Suprapubic skin (tissue), 4 donors: ENCODE measurements around the gene KNTC1. TPM values are rescaled to one million over a fixed set of nuclear protein-coding genes. Genes with fewer than 3 reads are reported as not detected.

ENCODE experiments used
- DNase-seq, 2 donors: peaks; one replicate each; pipeline ENCODE4 v3.0.0-alpha.2; 2019; ENCODE audit warnings: low spot score in 2 of 2
- H3K27ac ChIP-seq: fragments of 200-600 bp; sonication (generic); one replicate; pipeline ENCODE4 v1.5.1; 2019
- H3K27me3 ChIP-seq: fragments of 200-600 bp; sonication (generic); one replicate; pipeline ENCODE4 v1.5.1; 2019
- H3K36me3 ChIP-seq: fragments of 200-600 bp; sonication (generic); one replicate; pipeline ENCODE4 v1.5.1; 2019
- H3K4me1 ChIP-seq: fragments of 200-600 bp; sonication (generic); one replicate; pipeline ENCODE4 v1.5.1; 2019
- H3K4me3 ChIP-seq: fragments of 200-600 bp; sonication (generic); one replicate; pipeline ENCODE4 v1.5.1; 2019; ENCODE audit warnings: mild to moderate bottlenecking
- H3K9me3 ChIP-seq: fragments of 200-600 bp; sonication (generic); one replicate; pipeline ENCODE4 v1.5.1; 2019
- EP300 ChIP-seq: sonication (generic); formaldehyde crosslinking; IDR thresholded peaks from one replicate; pipeline ENCODE4 v1.6.1; 2017; ENCODE audit warnings: antibody characterized with exemption
- POLR2A ChIP-seq, 2 donors: fragments of 450-650 bp; IDR thresholded peaks; one replicate each; pipeline ENCODE4 v1.6.1; 2017; ENCODE audit warnings: antibody characterized with exemption in 2 of 2, mild to moderate bottlenecking in 2 of 2, moderate library complexity in 2 of 2
- POLR2AphosphoS5 ChIP-seq, 3 donors: sonication (generic); formaldehyde crosslinking; IDR thresholded peaks; one replicate each; pipeline ENCODE4 v1.6.1; 2017; ENCODE audit warnings: antibody characterized with exemption in 3 of 3
- WGBS: methylation state at CpG from one replicate; pipeline ENCODE4 v1.1.5; 2018; 5-methylcytosine and 5-hydroxymethylcytosine counted together
- total RNA-seq, 4 donors: library from RNA; depleted of rRNA; stranded (reverse); fragments of >200 nt; gene quantifications; one replicate each; pipeline ENCODE4 v1.1.0, GENCODE V29; 2016
- TF ChIP-seq, protein P1 (sequence below), 2 donors: fragments of 200-600 bp in 1 of 2; fragments of 450-650 bp in 1 of 2; sonication (generic) in 1 of 2; IDR thresholded peaks; one replicate each; pipeline ENCODE4 v1.5.1; 2016 to 2019; ENCODE audit warnings: antibody characterized with exemption in 2 of 2, mild to moderate bottlenecking in 1 of 2, moderate library complexity in 1 of 2

Gene KNTC1
- total RNA-seq, 4 donors from 2014 or later: 8.6 to 44.4 (median 13.2) TPM

DNA sequence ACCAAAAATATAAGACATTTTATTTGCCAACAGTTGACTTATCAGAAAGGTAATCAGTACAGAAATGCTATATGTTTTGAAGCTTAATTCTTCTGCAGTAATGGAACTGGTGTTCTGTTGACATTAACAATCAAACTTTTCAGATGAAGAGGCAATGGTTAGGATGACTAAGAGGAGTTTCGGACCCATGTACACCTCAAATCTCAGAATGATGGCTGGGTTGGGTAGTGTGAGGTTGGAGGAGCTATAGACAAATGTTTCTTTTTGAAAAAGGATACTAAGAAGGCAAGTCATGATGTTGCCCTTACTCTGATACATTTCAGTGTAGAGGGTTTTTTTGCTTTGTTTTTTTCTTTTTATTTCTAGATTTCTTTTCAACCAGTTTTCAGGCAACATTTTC is 66.9 kb downstream of the KNTC1 start:
- Histone ChIP-seq H3K4me1 (no peaks in the 10 kb centered on the region), H3K4me3 (no peak overlapping the region), H3K36me3 (peaks cover 38% of the 10 kb centered on the region), H3K27ac (no peak overlapping the region), H3K9me3 (no peaks in the 10 kb centered on the region), H3K27me3 (no peaks in the 10 kb centered on the region)
- TF ChIP-seq, protein P1, sequence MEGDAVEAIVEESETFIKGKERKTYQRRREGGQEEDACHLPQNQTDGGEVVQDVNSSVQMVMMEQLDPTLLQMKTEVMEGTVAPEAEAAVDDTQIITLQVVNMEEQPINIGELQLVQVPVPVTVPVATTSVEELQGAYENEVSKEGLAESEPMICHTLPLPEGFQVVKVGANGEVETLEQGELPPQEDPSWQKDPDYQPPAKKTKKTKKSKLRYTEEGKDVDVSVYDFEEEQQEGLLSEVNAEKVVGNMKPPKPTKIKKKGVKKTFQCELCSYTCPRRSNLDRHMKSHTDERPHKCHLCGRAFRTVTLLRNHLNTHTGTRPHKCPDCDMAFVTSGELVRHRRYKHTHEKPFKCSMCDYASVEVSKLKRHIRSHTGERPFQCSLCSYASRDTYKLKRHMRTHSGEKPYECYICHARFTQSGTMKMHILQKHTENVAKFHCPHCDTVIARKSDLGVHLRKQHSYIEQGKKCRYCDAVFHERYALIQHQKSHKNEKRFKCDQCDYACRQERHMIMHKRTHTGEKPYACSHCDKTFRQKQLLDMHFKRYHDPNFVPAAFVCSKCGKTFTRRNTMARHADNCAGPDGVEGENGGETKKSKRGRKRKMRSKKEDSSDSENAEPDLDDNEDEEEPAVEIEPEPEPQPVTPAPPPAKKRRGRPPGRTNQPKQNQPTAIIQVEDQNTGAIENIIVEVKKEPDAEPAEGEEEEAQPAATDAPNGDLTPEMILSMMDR (IDR thresholded peaks at IDR 0.05): no peak
- WGBS: 96% methylated on average over 1 of the region's 1 CpG
- no peak for DNase-seq

DNA sequence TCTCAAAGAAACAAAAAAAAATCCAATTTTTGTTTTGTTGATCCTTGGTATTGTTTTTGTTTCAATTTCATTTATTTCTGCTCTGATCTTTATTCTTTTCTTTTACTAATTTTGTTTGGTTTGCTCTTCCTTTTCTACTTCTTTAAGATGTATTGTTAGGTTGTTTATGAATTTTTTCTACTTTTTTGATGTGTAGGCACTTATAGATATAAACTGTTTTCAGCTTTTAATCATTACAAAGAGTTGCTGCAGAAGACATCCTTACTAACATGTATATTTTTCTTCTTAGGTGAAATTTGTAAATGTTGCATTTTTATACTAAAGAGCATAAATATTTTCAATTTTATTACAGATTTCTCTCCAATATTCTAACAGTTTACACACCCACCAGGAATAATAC is 69.8 kb downstream of the KNTC1 start:
- Histone ChIP-seq H3K36me3 (peaks cover 23% of the 10 kb centered on the region), H3K9me3 (no peaks in the 10 kb centered on the region), H3K27ac (no peak overlapping the region), H3K4me1 (no peaks in the 10 kb centered on the region), H3K27me3 (no peaks in the 10 kb centered on the region), H3K4me3 (no peak overlapping the region)
- no peak for DNase-seq
- TF ChIP-seq EP300 (no peak), POLR2AphosphoS5 (IDR thresholded peaks at IDR 0.05) (no peak), POLR2A (IDR thresholded peaks at IDR 0.05) (no peak)
- TF ChIP-seq, protein P1 (IDR thresholded peaks at IDR 0.05): no peak

GRCh38 chr12:122602456-122602855 is 75.4 kb downstream of the KNTC1 start:
- H3K9me3 ChIP-seq: no peaks in the 10 kb centered on the region
- H3K27me3 ChIP-seq: no peaks in the 10 kb centered on the region
- WGBS: 67% methylated on average over 2 of the region's 2 CpGs
- no peaks in the 10 kb centered on the region for H3K4me1 ChIP-seq
- no peak overlapping the region for H3K4me3 ChIP-seq
- H3K36me3 ChIP-seq: peaks cover 14% of the 10 kb centered on the region
- DNase-seq: no peak
- H3K27ac ChIP-seq: no peak overlapping the region
- no peak for TF ChIP-seq EP300
- TF ChIP-seq POLR2AphosphoS5 (IDR thresholded peaks at IDR 0.05): no peak
- no peak for TF ChIP-seq POLR2A (IDR thresholded peaks at IDR 0.05)
- TF ChIP-seq, protein P1 (IDR thresholded peaks at IDR 0.05): no peak

DNA sequence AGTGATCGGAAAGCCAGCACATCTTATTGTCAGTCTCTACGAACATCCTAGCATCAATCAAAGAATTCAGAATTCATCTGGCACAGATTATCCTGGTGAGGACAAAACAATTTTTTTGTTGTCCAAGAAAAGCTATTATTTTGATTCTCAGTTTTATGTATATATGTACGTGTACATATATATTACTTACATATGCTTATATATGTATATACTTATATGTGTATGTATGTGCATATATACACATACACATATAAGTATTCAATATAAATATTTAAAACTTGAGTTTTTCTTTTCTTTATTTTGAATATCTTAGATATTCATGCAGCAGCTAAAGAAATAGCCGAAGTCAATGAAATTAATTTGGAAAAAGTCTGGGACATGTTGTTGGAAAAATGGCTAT is 77.9 kb downstream of the KNTC1 start:
- Histone ChIP-seq H3K9me3 (no peaks in the 10 kb centered on the region), H3K4me1 (no peaks in the 10 kb centered on the region), H3K4me3 (no peak overlapping the region), H3K27ac (no peak overlapping the region), H3K36me3 (peaks cover 17% of the 10 kb centered on the region), H3K27me3 (no peaks in the 10 kb centered on the region)
- TF ChIP-seq, protein P1 (IDR thresholded peaks at IDR 0.05): no peak
- no peak for TF ChIP-seq POLR2AphosphoS5 (IDR thresholded peaks at IDR 0.05)
- TF ChIP-seq EP300: no peak
- no peak for TF ChIP-seq POLR2A (IDR thresholded peaks at IDR 0.05)
- 94% methylated on average over 4 of the region's 4 CpGs for WGBS
- DNase-seq: no peak

- H3K4me3 ChIP-seq: no peak overlapping the region
- H3K27me3 ChIP-seq: no peaks in the 10 kb centered on the region
- H3K9me3 ChIP-seq: no peaks in the 10 kb centered on the region
- DNase-seq: no peak
- no peak overlapping the region for H3K27ac ChIP-seq
- TF ChIP-seq, protein P1 (IDR thresholded peaks at IDR 0.05): no peak
- no peak for TF ChIP-seq POLR2AphosphoS5 (IDR thresholded peaks at IDR 0.05)
- TF ChIP-seq POLR2A (IDR thresholded peaks at IDR 0.05): no peak
- TF ChIP-seq EP300: no peak
- H3K36me3 ChIP-seq: peaks cover 50% of the 10 kb centered on the region
- H3K4me1 ChIP-seq: no peaks in the 10 kb centered on the region
- 77% methylated on average over 3 of the region's 3 CpGs for WGBS
These were observed 82.7 kb downstream of the KNTC1 start for GRCh38 chr12:122609732-122610131.
